K562 (cell line): ENCODE data around the gene RNF41. TPM values are rescaled to one million over a fixed set of nuclear protein-coding genes. Genes with fewer than 3 reads are reported as not detected.
A peak's percentile ranks its signal among the peaks of the same experiment; 100 is the strongest.

ENCODE experiments used
- BCOR ChIP-seq: fragments of 450-650 bp; IDR thresholded peaks from 2 replicates; pipeline ENCODE4 v1.6.1; 2016
- CBX1 ChIP-seq: sonication (generic); IDR thresholded peaks from 2 replicates; pipeline ENCODE4 v1.6.1; 2016; ENCODE audit warnings: antibody characterized with exemption, low read depth, mild to moderate bottlenecking
- CC2D1A ChIP-seq: fragments of 450-650 bp; IDR thresholded peaks from 2 replicates; pipeline ENCODE4 v1.6.1; 2017; ENCODE audit warnings: mild to moderate bottlenecking
- CREB3L1 ChIP-seq: fragments of 450-650 bp; IDR thresholded peaks from 2 replicates; pipeline ENCODE4 v1.6.1; 2014; ENCODE audit warnings: low read depth, mild to moderate bottlenecking, moderate library complexity, borderline replicate concordance
- E2F5 ChIP-seq: sonication (generic); formaldehyde crosslinking; IDR thresholded peaks from 2 replicates; pipeline ENCODE4 v1.8.0; 2022; ENCODE audit warnings: mild to moderate bottlenecking, missing genetic modification reagents
- ELF2 ChIP-seq: fragments of 250-450 bp; sonication (Bioruptor Pico); IDR thresholded peaks from 2 replicates; pipeline ENCODE4 v1.5.0; 2021; ENCODE audit warnings: mild to moderate bottlenecking
- ESRRA ChIP-seq: fragments of 450-650 bp; IDR thresholded peaks from 2 replicates; pipeline ENCODE4 v1.6.1; 2014; ENCODE audit warnings: low read depth, mild to moderate bottlenecking, moderate library complexity, borderline replicate concordance
- MAX ChIP-seq: sonication (generic); formaldehyde crosslinking; IDR thresholded peaks from 2 replicates; pipeline ENCODE4 v1.9.0; 2022; ENCODE audit warnings: mild to moderate bottlenecking, missing genetic modification reagents
- NR2C2 ChIP-seq, 2 experiments: fragments of 200-800 bp in 1 of 2; sonication (Bioruptor generic) in 1 of 2; sonication (generic) in 1 of 2; formaldehyde crosslinking in 1 of 2; IDR thresholded peaks; 2 replicates each; pipeline versions ENCODE4 v1.6.1 to v1.8.0; 2016 to 2022; ENCODE audit warnings: mild to moderate bottlenecking in 1 of 2, missing compliant biosample characterization in 1 of 2, missing genetic modification characterization in 1 of 2, missing genetic modification reagents in 1 of 2
- PHB ChIP-seq: fragments of 250-450 bp; sonication (Bioruptor Pico); IDR thresholded peaks from 2 replicates; pipeline ENCODE4 v1.5.0; 2021
- RFX5 ChIP-seq: IDR thresholded peaks from 2 replicates; pipeline ENCODE4 v1.6.1; 2011; ENCODE audit warnings: low read depth, mild to moderate bottlenecking, improper control_type of control experiment, low read length
- SMAD4 ChIP-seq: fragments of 250-450 bp; sonication (Bioruptor Pico); conservative IDR thresholded peaks from 2 replicates; pipeline ENCODE4 v1.8.0; 2021; ENCODE audit warnings: inconsistent platforms, mild to moderate bottlenecking, moderate library complexity
- SNAPC5 ChIP-seq: fragments of 250-450 bp; sonication (Bioruptor Pico); IDR thresholded peaks from 2 replicates; pipeline ENCODE4 v1.8.0; 2021; ENCODE audit warnings: moderate library complexity, mild to moderate bottlenecking, inconsistent platforms
- SP1 ChIP-seq: sonication (generic); formaldehyde crosslinking; IDR thresholded peaks from 2 replicates; pipeline ENCODE4 v1.8.1; 2022; ENCODE audit warnings: mild to moderate bottlenecking, missing genetic modification reagents
- TAL1 ChIP-seq: fragments of 450-650 bp; IDR thresholded peaks from 2 replicates; pipeline ENCODE4 v1.6.1; 2016; ENCODE audit warnings: mild to moderate bottlenecking
- TBL1XR1 ChIP-seq, 2 experiments: IDR thresholded peaks; 2 replicates each; pipeline ENCODE4 v1.6.1; 2012; ENCODE audit warnings: improper control_type of control experiment in 2 of 2, low read length in 2 of 2, mild to moderate bottlenecking in 1 of 2
- THRB ChIP-seq: fragments of 450-650 bp; formaldehyde crosslinking; conservative IDR thresholded peaks from 2 replicates; pipeline ENCODE4 v1.4.0; 2022; ENCODE audit warnings: mild to moderate bottlenecking, missing genetic modification characterization
- ZNF121 ChIP-seq: sonication (generic); formaldehyde crosslinking; conservative IDR thresholded peaks from 2 replicates; pipeline ENCODE4 v1.8.0; 2022; ENCODE audit warnings: missing genetic modification reagents
- ZNF551 ChIP-seq: fragments of 250-450 bp; sonication (Bioruptor Pico); IDR thresholded peaks from 2 replicates; pipeline ENCODE4 v1.5.0; 2021; ENCODE audit warnings: mild to moderate bottlenecking, moderate library complexity
- ZNF655 ChIP-seq: fragments of 250-450 bp; sonication (Bioruptor Pico); IDR thresholded peaks from 2 replicates; pipeline ENCODE4 v1.5.0; 2021
- polyA plus RNA-seq, 8 experiments: library from polyadenylated mRNA; depleted of rRNA in 4 of 8; stranded (reverse) in 5 of 8; unstranded in 3 of 8; fragments of >200 nt; fragmentation: Nextera tagmentation in 2 of 8; fragmentation: Illumina TruSeq in 1 of 8; extraction: Ambion mirVana in 2 of 8; extraction: Trizol in 1 of 8; gene quantifications; 2 replicates each; pipeline versions ENCODE4 v1.2.1 to v1.2.3, GENCODE V29; 2011 to 2014; ENCODE audit warnings: inconsistent platforms in 1 of 8, missing spikeins in 1 of 8
- total RNA-seq, 7 experiments: library from RNA; depleted of rRNA in 6 of 7; stranded (reverse); fragments of >200 nt in 6 of 7; fragmentation: Illumina TruSeq in 2 of 7; extraction: Trizol in 2 of 7; gene quantifications; 2 replicates each; pipeline versions ENCODE4 v1.2.1 to v1.2.3, GENCODE V29; 2011 to 2021; ENCODE audit warnings: low replicate concordance in 1 of 7

RNF41 gene
- total and polyA plus RNA-seq, 9 of the 15 experiments (the other 6 are each of a cell fraction or from before 2014, with no cell fraction given): 28.2 to 46.8 (median 33.8) TPM

- TF ChIP-seq CC2D1A (no peak), SMAD4 (CRISPR knock-in tag) (peak; percentile 53; the same call in 1 of the 2 replicates), THRB (CRISPR knock-in tag) (no peak), TAL1 (0 out of 2 replicates have a peak, but pooled peaks have one; percentile 8), PHB (CRISPR knock-in tag) (no peak), CREB3L1 (peak; percentile 57; the same call in 1 of the 2 replicates), ESRRA (peak; percentile 77; the same call in 1 of the 2 replicates), RFX5 (peak; percentile 67; the same call in 1 of the 2 replicates), NR2C2 (CRISPR knock-in tag; IDR thresholded peaks at IDR 0.05) (no peak), NR2C2 (tag; IDR thresholded peaks at IDR 0.05) (0 out of 2 replicates have a peak, but pooled peaks have one; percentile 12), SNAPC5 (no peak), CBX1 (peak; percentile 16; the same call in 1 of the 2 replicates), E2F5 (CRISPR knock-in tag) (no peak), ZNF551 (no peak), ELF2 (peak; percentile 76; the same call in 1 of the 2 replicates), BCOR (peak; percentile 83), MAX (CRISPR knock-in tag) (peak; percentile 57), ZNF121 (peak; percentile 48; the same call in 1 of the 2 replicates), TBL1XR1 (IDR thresholded peaks at IDR 0.05; ENCODE audit: low read length in 2 of 2) (peak in 1 of 2 experiments; percentile 95; a peak in 2 of 4 replicates), ZNF655 (CRISPR knock-in tag) (no peak), SP1 (CRISPR knock-in tag) (peak; percentile 81; the same call in 1 of the 2 replicates)
Measured at GRCh38 chr12:56189918-56190694, 31.6 kb downstream of the RNF41 start (continued).
